A549 treated with AZD9567 at 1 μM for 4 hours (cell line): ENCODE results near the gene TMEM80. TPM values are rescaled to one million over a fixed set of nuclear protein-coding genes. Genes with fewer than 3 reads are reported as not detected.

Experiments
- total RNA-seq: library from RNA; stranded (reverse); fragments of 200-300 nt; extraction: Qiagen RNA extraction; gene quantifications from 5 replicates; pipeline ENCODE4 v1.2.3, GENCODE V29; 2022; ENCODE audit not compliant: insufficient read depth

The TMEM80 gene
- 8.6 to 11.0 TPM (median 10.4 TPM) in 5 replicates for total RNA-seq

GRCh38 chr11:695538-696248, at the start of gene TMEM80:
TSS of gene TMEM80 (plus strand) at chr11:695816. CDS start at chr11:695828, 12 bp downstream.

GRCh38 chr11:694563-695287, 891 bp upstream of the TMEM80 start, which contains the start of gene DEAF1:
TSS of gene DEAF1 (minus strand) at chr11:695222. CDS start at chr11:695047, 175 bp downstream.

GRCh38 chr11:705646-706438, 10.2 kb downstream of the TMEM80 start, which contains the start of gene EPS8L2:
TSS of gene EPS8L2 (plus strand) at chr11:706231. CDS start at chr11:709408, 3,177 bp downstream.

GRCh38 chr11:747158-748006, 51.8 kb downstream of the TMEM80 start, which contains the start of gene TALDO1:
TSS of gene TALDO1 (plus strand) at chr11:747464. CDS start at chr11:747482, 18 bp downstream.

Other genes starting within 250 kb of the TMEM80 start
- 43.9 to 53.0 TPM (median 47.6 TPM) in 5 replicates for gene PTDSS2, start 245.5 kb upstream of the TMEM80 start, total RNA-seq
- 170 to 191 TPM (median 177 TPM) in 5 replicates for gene RNH1, start 188.6 kb upstream of the TMEM80 start, total RNA-seq
- 124 to 168 TPM (median 154 TPM) in 5 replicates for gene HRAS, start 160.2 kb upstream of the TMEM80 start, total RNA-seq
- 0.73 to 1.4 TPM (median 0.86 TPM) in 5 replicates for gene LRRC56, start 158.3 kb upstream of the TMEM80 start, total RNA-seq
- 2.3 to 2.8 TPM (median 2.5 TPM) in 4 of 5 replicates, not detected in the other for gene LMNTD2, start 135.1 kb upstream of the TMEM80 start, total RNA-seq
- gene RASSF7, start 134.8 kb upstream of the TMEM80 start, total RNA-seq, result 36.4 to 53.5 TPM (median 50.1 TPM) in 5 replicates
- 26.7 to 41.0 TPM (median 39.1 TPM) in 5 replicates for gene PHRF1, start 119.3 kb upstream of the TMEM80 start, total RNA-seq
- 7.7 to 13.2 TPM (median 10.5 TPM) in 5 replicates for gene IRF7, start 79.9 kb upstream of the TMEM80 start, total RNA-seq
- gene CDHR5, start 70.9 kb upstream of the TMEM80 start, total RNA-seq, result 0.02 to 0.09 TPM (median 0.05 TPM) in 4 of 5 replicates, not detected in the other
- gene SCT, start 68.6 kb upstream of the TMEM80 start, total RNA-seq, result not detected in 5 replicates
- gene DRD4, start 58.5 kb upstream of the TMEM80 start, total RNA-seq, result 0.33 to 0.56 TPM (median 0.52 TPM) in 4 of 5 replicates, not detected in the other
- gene DEAF1, start 594 bp upstream of the TMEM80 start, total RNA-seq, result 27.7 to 36.3 TPM (median 31.2 TPM) in 5 replicates
- gene EPS8L2, start 10.4 kb downstream of the TMEM80 start, total RNA-seq, result 64.8 to 132 TPM (median 122 TPM) in 5 replicates
- 386 to 459 TPM (median 396 TPM) in 5 replicates for gene TALDO1, start 51.6 kb downstream of the TMEM80 start, total RNA-seq
- 33.6 to 50.1 TPM (median 49.2 TPM) in 5 replicates for gene GATD1, start 81.7 kb downstream of the TMEM80 start, total RNA-seq
- gene CEND1, start 94.3 kb downstream of the TMEM80 start, total RNA-seq, result 2.0 to 6.3 TPM (median 2.2 TPM) in 5 replicates
- gene SLC25A22, start 102.5 kb downstream of the TMEM80 start, total RNA-seq, result 34.5 to 47.7 TPM (median 37.4 TPM) in 5 replicates
- gene PIDD1, start 109.4 kb downstream of the TMEM80 start, total RNA-seq, result 8.7 to 16.2 TPM (median 15.7 TPM) in 5 replicates
- 1,691 to 2,650 TPM (median 2,403 TPM) in 5 replicates for gene RPLP2, start 114.2 kb downstream of the TMEM80 start, total RNA-seq
- gene PNPLA2, start 123.1 kb downstream of the TMEM80 start, total RNA-seq, result 47.4 to 71.6 TPM (median 65.8 TPM) in 5 replicates
- 2.6 to 6.3 TPM (median 5.7 TPM) in 5 replicates for gene CRACR2B, start 132.1 kb downstream of the TMEM80 start, total RNA-seq
- 775 to 859 TPM (median 829 TPM) in 5 replicates for gene CD151, start 137.1 kb downstream of the TMEM80 start, total RNA-seq
- gene POLR2L, start 146.7 kb downstream of the TMEM80 start, total RNA-seq, result 634 to 722 TPM (median 687 TPM) in 5 replicates
- 123 to 190 TPM (median 181 TPM) in 5 replicates for gene TSPAN4, start 147.0 kb downstream of the TMEM80 start, total RNA-seq
- 74.8 to 78.2 TPM (median 75.3 TPM) in 5 replicates for gene CHID1, start 215.0 kb downstream of the TMEM80 start, total RNA-seq
- 31.8 to 39.9 TPM (median 36.6 TPM) in 5 replicates for gene AP2A2, start 230.1 kb downstream of the TMEM80 start, total RNA-seq